ENCODE measurements around the gene PC.

DNA sequence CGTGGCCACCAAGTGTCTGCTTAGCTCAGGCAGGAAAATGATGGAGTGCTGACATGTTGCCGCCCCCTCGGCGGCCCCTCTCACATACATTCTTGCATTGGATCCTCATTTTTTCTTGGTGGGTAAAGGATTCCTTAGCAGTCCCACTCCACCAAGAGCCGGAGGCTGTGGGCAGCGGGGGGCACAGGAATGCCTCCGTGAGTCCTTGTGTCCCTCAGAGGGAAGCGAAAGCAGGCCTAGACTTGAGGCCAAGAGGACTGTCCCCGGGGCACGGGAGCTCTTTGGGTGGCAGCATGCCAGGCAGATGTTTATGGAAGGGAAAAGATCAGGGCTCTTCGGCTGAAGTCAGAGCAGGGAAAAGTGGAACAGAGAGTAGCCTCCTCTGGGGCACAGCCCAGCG lies 79.7 kb downstream of the PC start:
- TF ChIP-seq POLR2AphosphoS5 (IDR thresholded peaks at IDR 0.05; ENCODE audit: low read depth, low read length) (no peak), SPI1 (IDR thresholded peaks at IDR 0.05; ENCODE audit: low read depth, low read length) (no peak), POLR2A (IDR thresholded peaks at IDR 0.05; ENCODE audit: low read depth, low read length) (no peak)

Measured in GM12891 (cell line).